Diencephalon (tissue), 1 donor: ENCODE measurements around the gene P3H3. TPM values are rescaled to one million over a fixed set of nuclear protein-coding genes. Genes with fewer than 3 reads are reported as not detected.

Source experiments
- total RNA-seq: library from RNA; depleted of rRNA; stranded (reverse); fragments of >200 nt; gene quantifications from one replicate; pipeline ENCODE4 v1.2.3, GENCODE V29; 2014

Gene P3H3, protein sequence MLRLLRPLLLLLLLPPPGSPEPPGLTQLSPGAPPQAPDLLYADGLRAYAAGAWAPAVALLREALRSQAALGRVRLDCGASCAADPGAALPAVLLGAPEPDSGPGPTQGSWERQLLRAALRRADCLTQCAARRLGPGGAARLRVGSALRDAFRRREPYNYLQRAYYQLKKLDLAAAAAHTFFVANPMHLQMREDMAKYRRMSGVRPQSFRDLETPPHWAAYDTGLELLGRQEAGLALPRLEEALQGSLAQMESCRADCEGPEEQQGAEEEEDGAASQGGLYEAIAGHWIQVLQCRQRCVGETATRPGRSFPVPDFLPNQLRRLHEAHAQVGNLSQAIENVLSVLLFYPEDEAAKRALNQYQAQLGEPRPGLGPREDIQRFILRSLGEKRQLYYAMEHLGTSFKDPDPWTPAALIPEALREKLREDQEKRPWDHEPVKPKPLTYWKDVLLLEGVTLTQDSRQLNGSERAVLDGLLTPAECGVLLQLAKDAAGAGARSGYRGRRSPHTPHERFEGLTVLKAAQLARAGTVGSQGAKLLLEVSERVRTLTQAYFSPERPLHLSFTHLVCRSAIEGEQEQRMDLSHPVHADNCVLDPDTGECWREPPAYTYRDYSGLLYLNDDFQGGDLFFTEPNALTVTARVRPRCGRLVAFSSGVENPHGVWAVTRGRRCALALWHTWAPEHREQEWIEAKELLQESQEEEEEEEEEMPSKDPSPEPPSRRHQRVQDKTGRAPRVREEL
- 15.0 TPM for total RNA-seq

DNA sequence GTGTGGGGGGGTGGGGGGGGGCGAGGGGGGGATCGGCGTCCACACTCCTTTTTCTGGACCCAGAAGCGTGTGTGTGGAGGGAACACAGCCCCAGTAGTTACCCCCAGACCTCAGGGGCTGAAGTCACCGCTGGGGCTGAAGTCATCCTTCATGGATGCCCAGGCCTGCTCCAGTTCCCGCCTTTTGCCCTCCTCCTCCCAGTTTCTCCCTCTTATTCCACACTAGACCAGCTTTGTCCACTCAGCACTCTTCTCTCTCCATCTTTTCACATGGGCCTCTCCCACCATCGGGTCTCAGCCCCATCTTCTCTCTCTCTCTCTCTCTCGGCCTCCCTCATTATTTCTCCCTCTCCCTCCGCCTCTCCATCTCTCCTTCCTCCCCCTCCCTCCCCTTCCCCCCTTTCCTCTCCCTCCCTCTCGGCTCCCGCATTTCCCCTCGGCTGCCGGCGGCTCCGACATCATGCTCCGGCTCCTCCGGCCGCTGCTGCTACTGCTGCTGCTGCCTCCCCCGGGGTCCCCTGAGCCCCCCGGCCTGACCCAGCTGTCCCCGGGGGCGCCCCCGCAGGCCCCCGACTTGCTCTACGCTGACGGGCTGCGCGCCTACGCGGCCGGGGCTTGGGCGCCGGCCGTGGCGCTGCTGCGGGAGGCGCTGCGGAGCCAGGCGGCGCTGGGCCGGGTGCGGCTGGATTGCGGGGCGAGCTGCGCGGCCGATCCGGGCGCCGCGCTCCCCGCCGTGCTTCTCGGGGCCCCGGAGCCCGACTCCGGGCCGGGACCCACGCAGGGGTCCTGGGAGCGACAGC, at the start of gene P3H3:
TSS of gene P3H3 (plus strand) at position 426 of the 799 bp plus-strand sequence. CDS start at position 460, 34 bp downstream.

DNA sequence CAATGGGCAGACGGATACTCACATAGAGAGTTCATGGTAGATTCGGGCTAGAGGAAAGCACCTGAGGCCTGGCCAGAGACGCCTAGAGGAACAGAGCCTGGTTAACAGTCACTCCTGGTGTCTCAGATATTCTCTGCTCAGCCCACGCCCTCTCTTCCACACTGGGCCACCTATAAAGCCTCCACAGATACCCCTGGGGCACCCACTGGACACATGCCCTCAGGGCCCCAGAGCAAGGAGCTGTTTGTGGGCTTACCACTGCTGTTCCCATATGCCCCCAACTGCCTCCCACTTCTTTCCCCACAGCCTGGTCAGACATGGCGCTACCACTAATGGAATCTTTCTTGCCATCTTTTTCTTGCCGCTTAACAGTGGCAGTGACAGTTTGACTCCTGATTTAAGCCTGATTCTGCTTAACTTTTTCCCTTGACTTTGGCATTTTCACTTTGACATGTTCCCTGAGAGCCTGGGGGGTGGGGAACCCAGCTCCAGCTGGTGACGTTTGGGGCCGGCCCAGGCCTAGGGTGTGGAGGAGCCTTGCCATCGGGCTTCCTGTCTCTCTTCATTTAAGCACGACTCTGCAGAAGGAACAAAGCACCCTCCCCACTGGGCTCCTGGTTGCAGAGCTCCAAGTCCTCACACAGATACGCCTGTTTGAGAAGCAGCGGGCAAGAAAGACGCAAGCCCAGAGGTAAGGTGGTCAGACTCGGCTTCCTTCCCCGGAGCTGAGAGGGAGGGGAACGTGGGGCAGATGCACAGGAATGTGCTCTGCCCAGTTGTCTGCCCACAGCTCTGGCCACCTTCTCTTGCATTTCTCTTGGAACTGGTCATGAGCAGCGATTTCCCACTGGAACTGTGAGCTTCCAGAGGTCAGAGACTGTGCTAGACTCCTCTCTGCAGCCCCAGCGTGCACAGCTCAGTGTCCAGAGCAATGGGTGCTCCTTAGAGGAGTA, 39.0 kb upstream of the P3H3 start, which contains the start of gene CD4:
TSS of gene CD4 (plus strand) at position 557 of the 953 bp plus-strand sequence. CDS start 10,611 bp downstream, outside the sequence.

DNA sequence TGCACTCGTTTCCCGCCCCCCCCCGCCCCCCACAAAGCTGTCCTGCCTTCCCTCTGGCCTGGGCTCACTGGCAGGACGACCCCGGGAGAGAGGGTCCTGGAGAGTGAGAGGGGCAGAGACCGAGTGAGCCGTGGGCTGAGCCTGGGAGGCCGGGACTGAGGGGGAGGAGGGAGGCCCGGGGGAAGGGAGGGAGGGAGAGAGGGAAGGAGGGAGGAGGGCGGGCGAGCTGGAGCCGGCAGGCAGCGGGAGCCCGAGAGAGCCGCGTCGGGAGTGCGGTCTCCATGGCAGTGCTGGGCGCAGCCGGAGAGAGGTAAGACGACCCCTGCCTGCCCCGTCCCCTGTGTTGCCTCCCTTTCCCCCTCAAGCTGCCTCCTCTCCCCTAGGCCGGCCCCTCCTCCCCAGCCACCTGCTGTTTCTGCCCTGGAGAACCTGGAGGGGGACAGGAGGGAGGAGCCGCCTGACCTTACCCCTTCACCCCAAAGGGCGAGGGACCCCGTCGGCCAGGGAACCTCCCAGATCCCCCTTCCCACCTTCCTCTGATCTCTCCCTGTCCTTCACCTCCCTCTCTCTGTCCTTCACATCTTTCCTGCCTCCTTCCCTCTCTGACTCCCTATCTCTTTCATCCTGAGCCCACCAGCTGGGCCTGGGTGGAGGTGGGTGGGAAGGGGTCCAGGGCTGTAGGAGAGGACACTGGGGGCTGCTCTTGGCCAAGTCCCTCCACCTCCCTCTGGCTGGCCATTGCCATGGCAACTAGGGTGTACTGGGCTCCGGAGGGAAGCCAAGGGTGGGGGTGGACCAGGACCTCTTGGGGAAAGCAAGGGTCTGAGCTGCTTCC, 6.4 kb upstream of the P3H3 start, which contains the start of gene GPR162:
TSS of gene GPR162 (plus strand) at position 231 of the 835 bp plus-strand sequence. CDS start 2,078 bp downstream, outside the sequence.

DNA sequence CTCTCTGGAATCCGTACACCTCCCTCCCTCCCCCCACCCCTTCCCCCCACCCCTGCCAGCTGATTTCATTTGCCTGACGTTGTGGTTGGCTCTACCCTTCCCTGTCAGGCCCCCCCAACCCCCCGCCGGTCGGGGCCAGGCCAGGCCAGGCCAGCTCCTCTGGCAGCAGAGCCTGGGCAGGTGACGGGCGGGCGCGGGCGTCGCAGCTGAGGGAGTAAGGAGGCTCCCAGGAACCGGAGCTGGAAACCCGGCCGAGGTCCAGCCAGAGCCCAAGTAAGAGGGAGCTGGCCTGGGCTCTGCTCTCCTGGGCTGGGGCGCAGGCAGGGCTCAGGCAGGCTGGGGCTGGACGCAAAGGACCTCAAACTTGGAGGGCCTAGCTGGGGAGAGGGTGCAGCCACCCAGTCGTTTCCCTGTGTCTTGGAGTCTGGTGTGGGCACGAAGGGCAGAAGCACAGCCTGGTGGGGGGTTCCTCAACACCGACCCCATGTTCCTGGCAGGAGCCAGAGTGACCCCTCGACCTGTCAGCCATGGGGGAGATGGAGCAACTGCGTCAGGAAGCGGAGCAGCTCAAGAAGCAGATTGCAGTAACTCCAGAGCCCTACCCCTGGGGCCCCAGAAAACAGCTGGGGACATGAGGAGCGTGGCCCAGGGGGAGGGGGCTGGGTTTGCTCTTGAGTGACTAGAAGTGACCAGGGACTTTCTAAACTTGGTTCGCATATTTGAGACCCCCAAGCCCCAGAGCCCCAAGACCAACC, 12.7 kb downstream of the P3H3 start, which contains the start of gene GNB3:
TSS of gene GNB3 (plus strand) at position 165 of the 755 bp plus-strand sequence. CDS start at position 528, 363 bp downstream.

DNA sequence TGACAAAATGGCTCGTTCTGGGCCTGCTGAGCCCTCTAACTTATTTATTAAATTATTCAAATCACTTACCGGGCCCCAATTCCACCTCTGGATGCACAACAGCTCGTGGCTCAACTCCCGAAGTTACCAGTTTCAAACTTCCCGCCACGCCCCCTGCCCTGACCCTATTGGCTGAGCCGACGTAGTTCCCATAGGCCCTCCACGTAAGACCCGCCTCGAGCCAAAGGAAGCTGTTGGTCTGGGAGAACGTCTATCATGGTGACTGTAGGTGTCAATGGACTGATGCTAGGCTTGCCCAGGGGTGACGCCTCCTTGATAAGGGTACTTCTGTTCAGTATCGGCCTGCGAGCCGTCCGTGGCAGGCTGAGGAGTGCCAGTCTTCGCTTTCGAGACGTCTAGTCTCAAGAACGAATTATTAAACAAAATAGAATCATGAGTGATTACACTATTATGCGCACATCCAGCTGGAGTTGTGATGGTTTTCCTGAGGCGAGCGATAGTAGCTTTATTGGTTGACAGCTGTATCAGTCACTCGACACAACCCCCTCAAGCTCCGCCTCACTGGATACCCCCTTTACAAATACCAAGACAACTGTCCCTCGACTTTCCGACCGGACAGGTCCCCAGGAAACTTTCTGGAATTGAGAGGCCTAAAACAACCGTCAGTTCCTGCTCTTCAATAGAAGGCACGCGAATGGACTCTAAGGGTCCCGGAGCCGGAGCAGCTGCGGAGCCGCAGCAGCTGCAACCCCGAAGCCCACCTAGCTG, 23.1 kb downstream of the P3H3 start, which contains the start of gene CDCA3:
TSS of gene CDCA3 (minus strand) at position 134 of the 768 bp plus-strand sequence. CDS start 334 bp downstream, outside the sequence.

DNA sequence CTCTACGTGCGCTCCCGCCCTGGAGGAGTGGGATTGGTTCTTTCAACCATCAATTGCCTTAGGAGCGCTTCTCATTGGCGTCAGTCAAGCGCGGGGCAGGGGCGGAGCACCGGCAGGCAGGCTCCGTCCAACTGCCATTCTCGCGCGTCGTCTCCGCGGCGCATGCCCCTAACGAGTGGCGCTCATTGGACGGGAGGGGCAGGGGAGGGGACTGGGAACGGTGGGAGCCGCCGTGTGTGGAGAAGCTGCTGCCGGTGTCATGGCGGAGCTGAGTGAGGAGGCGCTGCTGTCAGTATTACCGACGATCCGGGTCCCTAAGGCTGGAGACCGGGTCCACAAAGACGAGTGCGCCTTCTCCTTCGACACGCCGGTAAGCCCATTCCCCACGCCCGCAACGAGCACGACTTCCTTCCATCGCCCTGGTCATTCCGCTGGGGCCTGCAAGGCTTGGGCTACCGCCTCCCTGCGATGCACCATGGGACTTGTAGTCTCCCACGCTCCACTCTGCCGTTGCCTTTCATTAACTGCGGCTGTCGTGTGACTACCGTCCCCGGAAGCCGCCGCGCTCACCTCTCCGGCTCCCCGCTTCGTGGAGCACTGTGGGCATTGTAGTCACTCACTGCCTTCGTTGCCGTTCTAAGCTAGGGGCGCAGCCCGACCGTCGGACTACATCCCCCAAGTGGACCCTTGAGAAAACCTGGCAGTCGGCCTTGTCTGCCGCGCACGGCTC, 23.9 kb downstream of the P3H3 start, which contains the start of gene USP5:
TSS of gene USP5 (plus strand) at position 230 of the 730 bp plus-strand sequence. CDS start at position 260, 30 bp downstream.

DNA sequence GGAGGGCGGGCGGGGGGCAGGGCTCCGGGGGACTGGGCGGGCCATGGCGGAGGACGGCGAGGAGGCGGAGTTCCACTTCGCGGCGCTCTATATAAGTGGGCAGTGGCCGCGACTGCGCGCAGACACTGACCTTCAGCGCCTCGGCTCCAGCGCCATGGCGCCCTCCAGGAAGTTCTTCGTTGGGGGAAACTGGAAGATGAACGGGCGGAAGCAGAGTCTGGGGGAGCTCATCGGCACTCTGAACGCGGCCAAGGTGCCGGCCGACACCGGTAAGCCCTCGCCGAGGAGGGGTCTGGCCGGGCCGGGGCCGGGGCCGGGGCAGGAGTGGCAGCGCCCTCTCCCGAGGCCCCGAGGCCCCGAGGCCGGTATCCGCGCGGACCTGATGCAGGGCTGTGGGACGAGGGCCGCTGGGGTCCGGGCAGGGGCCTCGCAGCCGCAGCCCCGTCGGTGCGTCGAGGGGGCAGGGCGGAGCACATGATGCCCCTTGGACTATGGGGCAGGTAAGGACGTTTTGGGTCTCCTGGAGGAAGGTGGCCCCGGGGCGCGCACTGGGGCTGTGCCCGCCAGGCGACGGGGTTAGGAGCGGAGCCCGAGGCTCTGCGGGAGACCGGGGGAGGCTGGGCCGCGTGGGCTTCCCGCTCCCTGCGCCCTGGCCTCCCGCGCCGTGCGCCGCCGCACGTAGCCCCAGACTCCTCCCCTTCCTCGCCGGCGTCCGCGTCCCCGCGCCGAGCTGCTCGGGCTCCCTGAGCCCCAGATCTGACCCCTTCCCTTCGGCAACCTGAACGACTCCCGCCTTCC, 39.4 kb downstream of the P3H3 start, which contains the start of gene TPI1:
TSS of gene TPI1 (plus strand) at position 119 of the 798 bp plus-strand sequence. CDS start at position 155, 36 bp downstream.

DNA sequence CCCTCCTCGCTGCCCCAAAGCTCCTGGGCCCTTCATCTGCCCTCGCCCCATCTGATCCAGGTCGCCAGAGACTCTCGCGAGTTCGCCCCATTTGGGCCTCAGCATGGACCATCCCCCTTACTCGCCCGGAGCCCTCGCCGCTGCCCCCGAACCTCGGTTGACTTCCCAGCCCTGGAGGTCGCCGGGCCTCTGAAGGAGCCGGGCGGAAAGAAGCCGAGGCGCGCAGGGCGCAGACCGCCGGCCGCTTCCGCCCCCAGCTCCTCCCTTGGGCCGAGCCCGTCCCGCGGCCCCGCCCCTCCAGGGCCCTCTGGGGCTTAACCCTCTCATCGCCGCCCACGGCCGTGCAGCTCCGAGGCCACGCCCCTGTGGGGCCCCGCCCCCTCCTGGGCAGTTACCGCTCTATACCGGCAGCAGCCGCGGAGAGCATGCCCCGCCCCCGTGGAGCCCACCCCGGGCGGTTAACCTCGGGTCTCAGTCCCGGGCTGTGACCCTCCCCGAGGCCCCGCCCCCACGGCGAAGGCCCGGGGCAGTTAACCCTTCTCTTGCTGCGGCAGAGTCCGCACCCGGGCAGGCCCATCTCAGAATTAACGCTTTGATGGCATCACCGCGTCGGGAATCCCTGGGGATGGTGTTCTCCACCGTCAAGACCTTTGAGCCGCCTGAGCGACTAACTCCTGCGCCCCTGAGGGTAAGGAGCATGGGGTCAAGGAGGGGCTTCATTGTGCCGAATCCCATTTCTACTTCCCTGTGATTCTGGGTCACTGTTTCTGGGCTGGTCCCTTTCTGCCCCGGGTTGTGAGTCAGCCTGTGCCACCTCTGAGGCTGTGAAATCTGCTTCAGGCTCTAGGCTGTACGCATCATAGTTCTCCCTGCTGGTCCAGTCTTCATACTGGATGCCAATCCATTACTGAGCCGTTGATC, 45.1 kb downstream of the P3H3 start, which contains the start of gene SPSB2:
TSS of gene SPSB2 (minus strand) at position 210 of the 921 bp plus-strand sequence. CDS start 402 bp downstream, outside the sequence.

Other genes starting within 250 kb of the P3H3 start
- gene CHD4, start 221.0 kb upstream of the P3H3 start, total RNA-seq = 204 TPM
- 1.2 TPM for gene LPAR5, start 192.4 kb upstream of the P3H3 start, total RNA-seq
- 0.46 TPM for gene ACRBP, start 181.0 kb upstream of the P3H3 start, total RNA-seq
- 61.6 TPM for gene ING4, start 165.3 kb upstream of the P3H3 start, total RNA-seq
- gene ZNF384, start 139.0 kb upstream of the P3H3 start, total RNA-seq = 17.3 TPM
- gene PIANP, start 127.6 kb upstream of the P3H3 start, total RNA-seq = 4.4 TPM
- gene COPS7A, start 104.4 kb upstream of the P3H3 start, total RNA-seq = 41.5 TPM
- gene MLF2, start 75.3 kb upstream of the P3H3 start, total RNA-seq = 104 TPM
- gene PTMS, start 62.0 kb upstream of the P3H3 start, total RNA-seq = 84.2 TPM
- not detected for gene LAG3, start 55.9 kb upstream of the P3H3 start, total RNA-seq
- gene CD4, start 38.9 kb upstream of the P3H3 start, total RNA-seq = 4.8 TPM
- 87.9 TPM for gene GPR162, start 6.6 kb upstream of the P3H3 start, total RNA-seq
- gene GNB3, start 12.5 kb downstream of the P3H3 start, total RNA-seq = 3.2 TPM
- 6.2 TPM for gene CDCA3, start 22.9 kb downstream of the P3H3 start, total RNA-seq
- 91.1 TPM for gene USP5, start 23.7 kb downstream of the P3H3 start, total RNA-seq
- 349 TPM for gene TPI1, start 39.1 kb downstream of the P3H3 start, total RNA-seq
- gene SPSB2, start 44.9 kb downstream of the P3H3 start, total RNA-seq = 2.3 TPM
- gene LRRC23, start 76.4 kb downstream of the P3H3 start, total RNA-seq = 27.7 TPM
- gene ENO2, start 86.2 kb downstream of the P3H3 start, total RNA-seq = 308 TPM
- gene ATN1, start 99.6 kb downstream of the P3H3 start, total RNA-seq = 13.1 TPM
- gene RNU7-1, start 115.4 kb downstream of the P3H3 start, total RNA-seq = not detected
- gene C12orf57, start 115.6 kb downstream of the P3H3 start, total RNA-seq = 203 TPM
- gene PTPN6, start 122.9 kb downstream of the P3H3 start, total RNA-seq = 5.8 TPM
- gene PHB2, start 142.3 kb downstream of the P3H3 start, total RNA-seq = 100 TPM
- gene EMG1, start 142.5 kb downstream of the P3H3 start, total RNA-seq = 20.8 TPM
- 13.8 TPM for gene LPCAT3, start 190.1 kb downstream of the P3H3 start, total RNA-seq
- gene C1S, start 232.3 kb downstream of the P3H3 start, total RNA-seq = 13.1 TPM